GM19193 (cell line): Measurements from ENCODE around the gene IGF2R.

Experiments
- POLR2A ChIP-seq: IDR thresholded peaks from 4 replicates; pipeline ENCODE4 v1.6.1; 2011; ENCODE audit not compliant: insufficient read depth, insufficient read length; ENCODE audit errors: extremely low read depth

The IGF2R gene

DNA sequence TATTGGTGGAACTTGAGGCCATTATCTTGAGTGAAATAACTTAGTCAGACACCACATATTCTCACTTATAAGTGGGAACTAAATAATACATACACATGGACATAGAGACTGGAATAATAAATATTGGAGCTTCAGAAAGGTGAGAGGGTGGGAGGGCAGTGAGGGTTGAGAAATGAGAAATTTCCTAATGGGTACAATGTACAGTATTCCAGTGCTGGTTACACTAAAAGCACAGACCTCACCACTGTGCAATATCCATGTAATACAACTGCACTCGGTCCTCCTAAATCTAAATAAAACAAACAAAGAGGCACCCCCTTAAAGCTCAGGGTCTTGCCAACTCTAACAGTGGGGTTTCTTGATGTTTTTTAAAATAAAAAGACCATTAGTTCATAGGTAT, 53.2 kb downstream of the IGF2R start:
- no peak for TF ChIP-seq POLR2A

DNA sequence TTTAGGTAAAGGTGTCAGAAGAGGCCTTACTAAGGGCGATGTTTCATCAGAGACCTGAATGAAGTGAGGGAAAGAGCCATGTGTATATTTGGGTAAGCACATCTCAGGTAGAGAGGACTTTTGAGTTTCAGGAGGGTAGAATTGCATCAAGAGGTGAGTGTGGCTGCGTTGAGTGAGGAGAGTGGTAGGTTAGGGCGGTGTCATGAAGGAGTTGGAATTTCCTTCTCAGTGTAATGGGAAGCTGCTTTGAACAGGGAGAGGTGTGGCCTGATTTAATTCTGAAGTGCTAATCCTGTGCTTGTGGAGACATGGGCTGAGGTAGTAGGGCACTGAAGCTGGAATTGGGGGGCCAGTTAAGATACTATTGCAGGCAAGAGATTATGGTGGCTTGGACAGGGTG, 53.9 kb downstream of the IGF2R start:
- no peak for TF ChIP-seq POLR2A

DNA sequence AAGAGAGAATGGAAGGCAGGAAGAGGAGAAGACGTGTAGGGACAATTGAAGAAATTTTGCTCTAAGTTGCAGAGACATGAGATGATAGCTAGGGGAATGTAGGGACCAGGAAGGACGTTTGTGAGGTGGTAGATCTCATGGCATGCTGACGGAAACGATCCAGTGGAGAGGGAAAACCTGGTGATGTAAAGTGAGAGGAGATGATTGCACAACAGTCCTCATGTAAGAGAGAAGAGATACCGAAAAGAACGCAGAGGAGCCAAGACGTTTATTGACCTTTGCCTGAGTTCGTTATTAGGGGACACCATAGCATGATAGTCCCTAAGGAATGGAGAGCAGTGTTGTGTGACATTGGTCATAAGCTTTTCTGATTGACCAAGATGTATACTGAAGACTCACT, 55.3 kb downstream of the IGF2R start:
- TF ChIP-seq POLR2A, result no peak

DNA sequence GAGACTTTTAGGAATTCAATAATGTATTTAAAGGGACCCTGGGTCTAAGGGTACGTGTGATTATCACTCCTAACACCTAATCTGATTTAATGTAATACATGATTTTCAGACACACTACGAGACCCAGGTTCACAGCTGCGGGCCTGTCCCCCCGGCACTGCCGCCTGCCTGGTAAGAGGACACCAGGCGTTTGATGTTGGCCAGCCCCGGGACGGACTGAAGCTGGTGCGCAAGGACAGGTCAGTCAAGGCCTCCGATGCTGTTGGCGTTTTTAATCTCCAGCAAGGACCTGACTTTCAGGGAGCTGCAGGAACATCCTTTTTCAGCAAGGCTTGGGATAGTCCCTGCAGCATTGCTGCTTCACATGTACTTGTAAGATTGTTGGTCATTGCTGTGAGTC, 58.2 kb downstream of the IGF2R start:
- no peak for TF ChIP-seq POLR2A

DNA sequence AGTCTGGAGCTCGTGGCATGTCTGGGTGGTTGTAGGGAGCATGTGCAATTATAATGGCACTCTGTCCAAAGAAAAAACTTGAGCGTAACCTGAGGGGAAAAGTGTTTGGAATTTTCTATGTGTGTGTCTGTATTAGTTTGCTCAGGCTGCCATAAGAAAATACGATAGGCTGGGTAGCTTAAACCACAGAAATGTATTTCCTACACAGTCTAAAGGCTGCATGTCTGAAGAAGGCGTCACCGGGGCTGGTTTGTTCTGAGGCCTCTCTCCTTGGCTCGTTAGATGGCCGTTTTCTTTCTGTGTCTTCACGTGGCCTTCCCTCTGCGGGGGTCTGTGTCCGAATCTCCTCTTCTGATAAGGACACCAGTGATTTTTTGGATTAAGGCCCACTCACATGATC, 59.0 kb downstream of the IGF2R start:
- TF ChIP-seq POLR2A, result no peak

DNA sequence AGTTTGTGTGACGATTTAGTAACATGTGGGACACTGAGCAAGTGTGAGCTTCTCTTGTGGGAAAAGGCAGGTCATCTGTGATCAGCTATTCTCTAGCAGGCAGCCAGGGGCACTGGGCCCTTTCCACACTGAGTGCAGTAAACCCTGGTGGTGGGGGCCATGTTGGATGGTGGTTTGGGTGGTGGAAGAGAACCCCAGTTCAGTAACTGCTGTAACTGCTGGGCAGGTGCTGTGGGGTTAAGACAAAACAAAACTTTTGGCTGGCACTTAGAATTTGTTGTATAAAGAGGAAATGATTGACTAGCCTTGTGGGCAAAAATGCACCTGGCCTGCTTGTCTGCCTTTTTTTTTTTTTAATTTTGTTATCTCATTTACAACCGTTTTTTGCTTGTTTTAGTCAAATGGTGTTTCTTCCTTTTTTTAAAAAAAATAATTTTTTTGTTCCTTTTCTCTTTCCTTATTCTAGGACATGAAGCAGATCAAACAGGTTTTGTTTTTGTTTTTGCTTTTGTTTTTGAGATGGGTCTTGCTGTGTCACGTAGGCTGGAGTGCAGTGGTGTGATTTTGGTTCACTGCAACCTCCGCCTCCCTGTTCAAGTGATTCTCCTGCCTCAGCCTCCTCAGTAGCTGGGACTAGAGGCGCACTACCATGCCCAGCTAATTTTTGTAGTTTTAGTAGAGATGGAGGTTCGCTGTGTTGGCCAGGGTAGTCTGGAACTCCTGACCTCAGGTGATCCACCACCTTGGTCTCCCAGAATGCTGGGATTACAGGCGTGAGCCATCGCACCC, 59.8 kb downstream of the IGF2R start:
- no peak for TF ChIP-seq POLR2A

DNA sequence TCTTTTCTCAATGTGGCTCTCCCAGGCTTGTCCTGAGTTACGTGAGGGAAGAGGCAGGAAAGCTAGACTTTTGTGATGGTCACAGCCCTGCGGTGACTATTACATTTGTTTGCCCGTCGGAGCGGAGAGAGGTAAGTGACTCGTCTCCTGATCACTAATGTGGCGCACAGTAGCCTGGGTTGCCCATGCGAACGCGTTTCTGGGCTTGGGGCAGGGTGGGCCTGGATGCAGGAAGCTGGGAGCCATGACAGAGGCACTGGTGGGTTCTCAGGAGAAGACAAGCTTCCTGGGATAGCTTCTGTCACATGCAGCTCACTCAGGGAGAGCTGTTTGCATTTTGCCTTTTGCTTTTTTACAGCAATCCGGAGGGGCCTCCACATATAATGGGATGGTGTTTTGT, 60.6 kb downstream of the IGF2R start:
- TF ChIP-seq POLR2A, result no peak

DNA sequence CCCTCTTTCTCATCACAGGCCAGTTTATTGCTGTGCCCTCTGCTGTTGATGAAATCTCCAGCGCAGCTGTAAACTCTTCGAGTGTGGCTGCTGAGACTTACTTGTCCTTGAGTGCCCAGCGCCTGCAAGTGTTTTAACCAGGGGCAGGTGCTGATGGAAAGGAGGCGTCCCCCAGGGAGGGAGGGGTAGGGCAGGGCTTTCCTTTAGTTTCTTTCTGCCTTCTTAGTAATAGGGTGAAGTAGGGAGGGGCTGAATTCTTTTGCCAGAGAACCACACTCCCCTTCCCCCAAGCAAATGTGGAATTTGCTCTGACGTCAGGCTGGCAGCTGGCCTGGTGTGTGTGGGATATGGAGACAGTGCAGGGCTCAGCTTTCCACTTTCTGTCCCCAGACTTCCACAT, 61.2 kb downstream of the IGF2R start:
- TF ChIP-seq POLR2A, result no peak

DNA sequence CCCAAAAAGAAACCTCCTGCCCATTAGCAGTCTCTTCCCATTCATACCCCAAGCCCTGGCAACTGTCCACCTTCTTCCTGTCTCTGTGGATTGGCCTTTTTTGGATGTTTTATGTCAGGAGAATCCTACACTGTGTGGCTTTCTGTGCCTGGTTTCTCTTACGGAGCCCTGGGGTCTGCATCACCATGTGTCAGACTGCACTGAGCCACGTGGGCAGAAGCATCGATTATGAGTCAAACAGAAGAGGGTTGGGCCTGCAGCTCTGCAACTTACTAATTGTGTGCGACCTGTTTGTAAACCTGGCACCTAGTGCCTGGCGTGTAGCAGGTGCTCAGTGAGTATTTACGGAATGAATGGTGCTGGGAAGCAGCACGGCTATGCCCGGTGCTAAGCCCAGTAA, 62.6 kb downstream of the IGF2R start:
- no peak for TF ChIP-seq POLR2A

DNA sequence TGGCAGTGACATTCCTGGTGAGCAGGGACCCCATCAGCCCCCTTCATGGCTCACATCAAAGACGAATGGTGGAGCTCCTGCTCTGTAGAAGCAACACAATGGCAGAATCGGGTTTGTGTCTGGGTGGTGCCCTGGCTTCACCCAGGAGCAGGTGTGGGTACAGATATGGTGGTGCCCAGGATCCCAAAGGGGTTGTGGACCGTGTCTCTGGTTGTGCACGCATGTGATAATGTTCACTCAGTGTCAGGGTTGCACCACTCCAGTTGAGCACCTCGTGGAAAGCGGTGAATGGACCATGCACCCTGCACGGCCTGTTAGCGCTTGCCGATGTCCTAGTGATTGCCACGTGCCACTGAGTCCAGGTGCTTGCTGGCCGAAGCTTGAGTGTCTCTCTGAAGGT, 63.0 kb downstream of the IGF2R start:
- TF ChIP-seq POLR2A, result no peak

DNA sequence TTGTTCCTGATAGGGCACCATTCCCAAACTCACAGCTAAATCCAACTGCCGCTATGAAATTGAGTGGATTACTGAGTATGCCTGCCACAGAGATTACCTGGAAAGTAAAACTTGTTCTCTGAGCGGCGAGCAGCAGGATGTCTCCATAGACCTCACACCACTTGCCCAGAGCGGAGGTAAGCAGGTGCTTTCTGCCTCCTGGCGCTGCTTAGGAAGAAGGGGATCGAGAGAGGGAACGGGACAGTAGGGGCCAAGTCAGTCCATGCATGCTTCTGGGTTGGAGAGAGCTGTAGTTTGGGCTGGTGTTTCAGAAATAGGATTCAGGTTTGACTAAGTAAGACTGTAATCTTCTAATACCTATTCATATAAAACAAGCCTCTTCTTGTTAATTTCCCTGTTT, 63.7 kb downstream of the IGF2R start:
- no peak for TF ChIP-seq POLR2A

DNA sequence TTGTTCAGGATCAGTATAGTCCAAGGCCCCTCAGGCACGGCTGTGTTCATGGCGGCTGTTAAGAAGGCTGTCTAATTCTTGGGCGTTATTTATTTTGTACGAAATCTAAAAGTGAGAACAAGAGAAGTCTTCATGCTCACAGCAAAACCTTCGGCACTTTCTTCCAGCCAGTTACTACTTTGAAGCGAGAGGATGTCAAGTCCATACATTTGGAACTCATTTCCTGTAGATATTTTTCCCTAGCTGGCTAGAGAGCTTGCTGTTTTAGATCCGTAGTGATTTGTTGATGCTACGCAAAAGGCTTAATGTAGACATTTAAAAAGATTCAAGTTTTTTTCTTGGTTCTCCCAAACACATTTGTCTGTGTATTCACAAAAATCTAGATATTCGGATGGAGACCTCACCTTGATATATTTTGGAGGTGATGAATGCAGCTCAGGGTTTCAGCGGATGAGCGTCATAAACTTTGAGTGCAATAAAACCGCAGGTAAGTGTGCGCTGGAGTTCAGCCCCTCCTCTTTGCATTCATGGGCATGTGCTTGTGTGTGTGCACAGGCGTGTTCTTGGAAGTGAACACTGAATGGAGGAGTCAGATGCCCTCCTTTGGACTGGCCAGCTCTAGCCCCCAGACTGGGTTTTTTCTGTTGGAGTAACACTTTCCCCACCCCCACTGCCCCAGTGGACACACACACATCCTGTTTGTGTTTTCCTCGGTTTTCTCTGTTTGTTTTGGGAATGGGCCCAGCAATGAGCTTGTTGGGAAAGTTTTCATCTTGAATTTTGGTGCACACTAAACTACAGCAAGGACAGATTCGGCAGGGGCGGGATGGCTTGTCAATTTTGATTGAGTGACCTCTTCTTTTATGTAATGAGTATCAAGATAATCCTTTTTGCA, 65.4 kb downstream of the IGF2R start:
- TF ChIP-seq POLR2A, result no peak

DNA sequence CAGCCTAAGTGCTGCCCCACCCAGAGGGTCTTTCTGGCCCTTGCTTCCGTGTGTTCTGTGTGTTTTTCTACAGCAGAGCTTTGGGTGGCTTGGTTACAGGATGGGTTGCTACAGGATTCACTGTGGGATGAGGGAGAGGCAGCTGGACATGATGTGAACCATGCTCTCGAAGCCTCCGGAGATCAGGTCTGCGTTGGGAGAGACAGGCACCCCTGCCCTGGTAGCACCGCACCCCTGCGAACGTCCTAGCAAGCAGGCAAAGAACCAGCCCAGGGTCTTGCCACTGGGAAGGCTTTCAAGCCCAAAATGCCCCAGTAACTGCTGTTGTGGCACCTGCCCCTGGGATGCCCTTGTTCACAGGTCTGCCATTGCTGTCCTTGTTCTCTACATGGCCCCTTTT, 66.4 kb downstream of the IGF2R start:
- TF ChIP-seq POLR2A, result no peak

DNA sequence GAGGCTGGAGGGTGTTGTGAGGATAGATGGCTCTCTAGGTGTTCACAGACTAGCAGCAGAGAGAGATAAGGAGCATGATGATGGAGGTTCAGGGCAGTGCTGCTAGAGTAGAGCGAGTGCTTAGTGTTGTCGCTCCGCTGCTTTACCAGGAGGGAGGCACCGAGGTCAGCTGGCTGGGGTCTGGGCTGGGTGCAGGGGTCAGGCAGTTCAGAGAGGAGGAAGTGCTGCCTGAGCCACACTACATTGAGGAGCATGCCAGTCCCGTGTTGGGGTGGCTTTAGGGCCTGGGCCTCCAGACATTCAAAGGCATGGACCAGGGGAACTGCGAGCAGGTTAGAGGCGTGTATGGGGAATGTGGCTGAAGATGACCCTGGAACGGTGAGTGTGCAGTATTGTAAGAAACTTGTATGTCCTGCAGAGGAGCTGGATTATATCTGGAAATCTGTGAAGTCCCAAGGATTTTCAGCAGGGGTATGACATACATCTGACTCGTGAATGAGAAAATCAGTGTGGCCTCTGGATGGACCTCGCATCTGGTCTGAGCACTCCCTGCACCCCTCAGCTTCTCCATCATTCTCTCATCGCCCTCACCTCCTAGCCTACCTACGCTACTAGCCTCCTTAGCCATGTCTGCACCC, 66.9 kb downstream of the IGF2R start:
- no peak for TF ChIP-seq POLR2A

DNA sequence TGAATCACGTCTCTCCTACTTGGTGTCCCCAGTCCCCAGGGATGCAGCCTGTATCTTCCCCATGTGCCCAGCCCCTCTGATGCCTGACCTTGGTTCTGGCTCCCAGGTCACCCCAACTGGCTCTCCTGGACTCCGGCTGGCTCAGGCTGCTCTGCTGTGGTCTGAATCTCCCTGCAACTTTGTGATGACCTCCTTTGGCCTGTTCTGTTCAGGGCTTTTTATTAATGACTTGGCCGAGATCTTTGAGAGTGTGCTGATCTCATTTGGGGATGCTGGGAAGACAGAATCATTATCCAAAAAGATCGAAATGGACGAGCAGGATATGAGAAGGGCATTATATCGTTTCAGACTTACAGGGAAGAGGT, 67.4 kb downstream of the IGF2R start:
- no peak for TF ChIP-seq POLR2A
